ENCODE data around the gene HTR3B. TPM values are rescaled to one million over a fixed set of nuclear protein-coding genes. Genes with fewer than 3 reads are reported as not detected.
A peak's percentile ranks its signal among the peaks of the same experiment; 100 is the strongest.

HTR3B gene, protein sequence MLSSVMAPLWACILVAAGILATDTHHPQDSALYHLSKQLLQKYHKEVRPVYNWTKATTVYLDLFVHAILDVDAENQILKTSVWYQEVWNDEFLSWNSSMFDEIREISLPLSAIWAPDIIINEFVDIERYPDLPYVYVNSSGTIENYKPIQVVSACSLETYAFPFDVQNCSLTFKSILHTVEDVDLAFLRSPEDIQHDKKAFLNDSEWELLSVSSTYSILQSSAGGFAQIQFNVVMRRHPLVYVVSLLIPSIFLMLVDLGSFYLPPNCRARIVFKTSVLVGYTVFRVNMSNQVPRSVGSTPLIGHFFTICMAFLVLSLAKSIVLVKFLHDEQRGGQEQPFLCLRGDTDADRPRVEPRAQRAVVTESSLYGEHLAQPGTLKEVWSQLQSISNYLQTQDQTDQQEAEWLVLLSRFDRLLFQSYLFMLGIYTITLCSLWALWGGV
- polyA plus RNA-seq (ENCODE audit: insufficient read length in 3 of 3), result under 1 TPM in 2 of 3 donors, not detected in 1; 0.12 to 0.15 TPM
- long read RNA-seq, donor 1, result 0 reads
- long read RNA-seq, donor 2, result 0 reads
- long read RNA-seq, donor 3, result 0 reads
- long read RNA-seq, donor 4, result 0 reads
- long read RNA-seq, donor 5, result 0 reads
- long read RNA-seq, donor 6, result 0 reads
- long read RNA-seq, donor 7, result 0 reads
- long read RNA-seq, donor 8, result 0 reads
- long read RNA-seq, donor 9, result 0 reads
- long read RNA-seq, donor 10, result 0 reads
- long read RNA-seq, donor 11, result 0 reads
- long read RNA-seq, donor 12, result 0 reads
- long read RNA-seq, donor 13, result 0 reads
- long read RNA-seq, donor 14, result 0 reads
- long read RNA-seq, donor 15, result 0 reads
- long read RNA-seq, donor 16, result 0 reads

GRCh38 chr11:113904379-113905101 lies at the start of gene HTR3B:
Gene HTR3B, plus strand, starts transcription at chr11:113904796. Its CDS starts 138 bp downstream, at chr11:113904934.
- DNase-seq (ENCODE audit: extremely low read depth in 1 of 11, low read depth in 9 of 11, low spot score in 4 of 11), result no peak

- DNase-seq (ENCODE audit: extremely low read depth in 1 of 11, low read depth in 9 of 11, low spot score in 4 of 11), result no peak
These were observed 48.8 kb upstream of the HTR3B start for GRCh38 chr11:113855803-113856202.

DNA sequence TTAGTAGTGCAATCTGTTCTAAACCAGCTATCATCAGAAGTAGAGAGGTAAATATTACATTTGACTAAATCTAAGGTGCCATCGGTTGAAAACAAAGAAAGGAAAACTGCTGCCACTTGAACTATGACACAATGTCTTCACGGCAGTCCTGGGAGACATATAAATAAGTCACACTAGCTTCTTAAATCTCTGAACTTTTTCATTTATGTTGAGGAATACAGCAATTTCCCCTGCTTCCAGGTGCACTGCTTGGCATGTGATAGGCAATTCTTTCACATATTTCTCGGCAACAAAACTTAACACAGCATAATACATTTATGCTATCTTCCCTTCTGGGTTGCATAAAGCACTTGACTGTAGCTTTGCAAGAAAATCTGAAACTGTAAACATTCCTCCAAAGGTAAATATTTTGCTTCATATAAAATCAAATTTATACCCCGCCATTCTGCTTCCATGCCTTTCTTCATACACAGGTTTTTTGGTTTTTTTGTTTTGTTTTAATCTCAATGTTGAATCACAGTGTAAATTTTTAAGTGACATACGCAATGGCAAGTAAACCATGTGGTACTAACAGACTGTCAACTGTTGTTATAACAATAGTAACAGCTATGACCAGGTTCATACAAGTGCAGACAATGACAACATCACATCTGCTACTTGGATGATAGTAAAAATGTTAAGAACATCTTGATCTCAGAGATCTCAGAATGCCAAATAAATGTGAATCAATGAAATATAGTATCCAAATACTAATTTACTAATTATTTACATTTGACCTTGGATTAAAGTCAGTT lies 47.4 kb upstream of the HTR3B start:
- DNase-seq (ENCODE audit: extremely low read depth in 1 of 11, low read depth in 9 of 11, low spot score in 4 of 11), result no peak

GRCh38 chr11:113859665-113860064 lies 44.9 kb upstream of the HTR3B start:
- no peak for DNase-seq (ENCODE audit: extremely low read depth in 1 of 11, low read depth in 9 of 11, low spot score in 4 of 11)

DNA sequence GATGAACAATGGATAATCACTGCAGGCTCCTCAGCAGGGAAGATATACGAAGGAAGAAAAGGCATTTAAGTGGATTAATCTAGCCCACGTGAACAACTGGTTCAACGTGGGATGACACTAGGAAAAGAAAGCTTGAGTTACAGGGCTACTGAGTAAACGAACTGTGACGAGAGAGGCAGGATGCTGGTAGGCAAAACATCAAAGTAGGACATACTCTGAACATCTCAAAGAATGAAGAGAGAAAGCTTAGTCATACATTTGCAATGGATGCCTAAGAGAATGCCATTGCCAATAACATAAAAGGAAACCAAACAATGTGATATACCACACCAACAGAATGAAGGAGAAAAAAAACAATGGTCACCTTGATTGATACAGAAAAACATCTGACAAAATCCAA lies 42.2 kb upstream of the HTR3B start:
- no peak for DNase-seq (ENCODE audit: extremely low read depth in 1 of 11, low read depth in 9 of 11, low spot score in 4 of 11)

- DNase-seq (ENCODE audit: extremely low read depth in 1 of 11, low read depth in 9 of 11, low spot score in 4 of 11), result no peak
These were observed 40.2 kb upstream of the HTR3B start for GRCh38 chr11:113864410-113864809.

GRCh38 chr11:113865873-113866272 lies 38.7 kb upstream of the HTR3B start:
- DNase-seq (ENCODE audit: extremely low read depth in 1 of 11, low read depth in 9 of 11, low spot score in 4 of 11), result no peak

- no peak for DNase-seq (ENCODE audit: extremely low read depth in 1 of 11, low read depth in 9 of 11, low spot score in 4 of 11)
These were observed 36.6 kb upstream of the HTR3B start for GRCh38 chr11:113867843-113868503.

DNA sequence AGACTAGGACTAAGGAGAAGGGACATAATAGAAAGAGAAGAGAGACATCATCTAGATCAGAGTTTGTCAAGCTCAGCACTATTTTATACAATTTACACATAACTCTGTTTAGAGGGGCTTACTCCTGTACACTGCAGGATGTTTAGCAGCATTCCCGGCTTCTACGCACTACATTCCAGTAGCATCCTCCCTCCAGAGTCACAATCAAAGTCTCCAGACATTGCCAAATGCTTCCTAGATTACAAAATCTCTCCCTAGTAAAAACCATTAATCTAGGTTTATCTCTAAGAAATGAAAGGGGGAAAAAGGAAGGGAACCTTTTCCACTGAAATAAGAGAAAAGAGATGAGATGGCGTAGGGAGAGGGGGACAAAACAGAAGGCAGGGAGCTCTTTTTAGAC lies 33.3 kb upstream of the HTR3B start:
- DNase-seq (ENCODE audit: extremely low read depth in 1 of 11, low read depth in 9 of 11, low spot score in 4 of 11), result no peak

- DNase-seq (ENCODE audit: extremely low read depth in 1 of 11, low read depth in 9 of 11, low spot score in 4 of 11), result no peak
These were observed 31.4 kb upstream of the HTR3B start for GRCh38 chr11:113873236-113873626.

- DNase-seq (ENCODE audit: extremely low read depth in 1 of 11, low read depth in 9 of 11, low spot score in 4 of 11), result no peak
These were observed 30.5 kb upstream of the HTR3B start for GRCh38 chr11:113874096-113874495.

DNA sequence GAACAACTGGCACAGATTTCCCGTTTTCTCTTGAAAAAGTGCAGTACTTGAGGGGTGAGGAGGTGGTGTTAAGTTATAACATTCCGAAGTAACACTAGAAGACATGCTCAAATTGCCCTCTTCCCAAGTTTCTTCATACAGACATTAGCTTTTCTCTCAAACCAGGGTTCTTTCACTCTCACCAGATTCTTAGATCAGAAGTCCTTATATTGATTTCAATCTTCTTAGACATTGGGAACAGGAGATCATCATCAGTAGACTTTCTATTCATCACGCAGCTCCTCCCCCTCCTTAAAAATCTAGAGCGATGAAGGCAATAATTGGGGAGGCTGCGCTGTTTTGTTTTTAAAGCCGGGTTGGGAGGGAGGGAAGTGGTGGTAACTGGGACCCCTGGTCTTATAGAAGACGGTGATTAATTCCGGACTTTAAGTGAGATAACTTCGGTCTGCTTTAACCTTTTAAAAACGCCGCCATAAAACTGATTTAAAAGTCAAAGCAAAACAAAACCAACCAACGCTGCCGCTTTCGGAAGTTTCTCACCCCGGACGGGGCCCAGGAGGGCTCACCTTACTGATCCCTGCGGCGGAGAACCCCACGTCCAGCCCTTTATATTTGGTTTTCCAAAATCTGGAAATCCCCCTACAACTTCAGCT lies 29.9 kb upstream of the HTR3B start:
- peak in 3 of 11 donors; percentile 23 to 34 (median 28) for DNase-seq (ENCODE audit: extremely low read depth in 1 of 11, low read depth in 9 of 11, low spot score in 4 of 11)

- peak; percentile 90 to 97 (median 95) for DNase-seq (ENCODE audit: extremely low read depth in 1 of 11, low read depth in 9 of 11, low spot score in 4 of 11)
These were observed 29.1 kb upstream of the HTR3B start, which contains the start of gene USP28 for GRCh38 chr11:113875234-113876073. Gene USP28, minus strand, starts transcription at chr11:113875572. Its CDS starts 71 bp downstream, at chr11:113875501.

GRCh38 chr11:113876074-113876797 lies 28.4 kb upstream of the HTR3B start:
- DNase-seq (ENCODE audit: extremely low read depth in 1 of 11, low read depth in 9 of 11, low spot score in 4 of 11), result no peak

- no peak for DNase-seq (ENCODE audit: extremely low read depth in 1 of 11, low read depth in 9 of 11, low spot score in 4 of 11)
These were observed 27.6 kb upstream of the HTR3B start for GRCh38 chr11:113876798-113877669.
